Renal cortex interstitium (tissue), 11 donors: ENCODE results near the gene AEBP1. TPM values are rescaled to one million over a fixed set of nuclear protein-coding genes. Genes with fewer than 3 reads are reported as not detected.

ENCODE experiments used
- DNase-seq, 11 donors: peaks; one replicate each; pipeline ENCODE4 v3.0.0-alpha.2; 2013; ENCODE audit warnings: low read depth in 9 of 11, low spot score in 4 of 11; ENCODE audit errors: extremely low read depth in 1 of 11
- polyA plus RNA-seq, 3 donors: library from polyadenylated mRNA; unstranded; fragments of 120-200 nt; gene quantifications; one replicate each; pipeline ENCODE4 v1.2.1, GENCODE V29; 2013; ENCODE audit not compliant: insufficient read length in 3 of 3

The AEBP1 gene
- polyA plus RNA-seq, 3 donors, result 64.9 to 81.7 (median 79.6) TPM

DNA sequence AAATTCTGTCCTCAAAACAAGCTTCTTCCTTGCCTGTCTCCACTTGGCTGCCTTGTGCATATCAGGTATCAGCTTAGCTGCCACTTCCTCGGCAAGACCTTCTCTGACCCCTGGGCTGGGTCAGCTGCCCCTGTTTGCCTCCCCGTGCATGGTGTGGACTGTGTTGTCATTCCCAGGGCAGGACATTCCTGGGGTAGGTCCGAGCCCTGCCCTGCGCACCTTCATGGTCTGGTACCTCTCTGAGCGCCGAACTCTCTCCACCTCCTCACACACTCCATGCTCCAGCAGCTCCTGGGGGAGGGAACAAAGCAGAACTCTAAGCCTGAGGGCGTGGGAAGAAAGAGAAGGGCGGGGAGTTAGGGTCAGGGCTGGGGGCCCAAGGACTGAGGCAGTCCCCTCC lies 25.6 kb upstream of the AEBP1 start:
- peak in 5 of 11 donors; percentile 42 to 67 (median 51) for DNase-seq

DNA sequence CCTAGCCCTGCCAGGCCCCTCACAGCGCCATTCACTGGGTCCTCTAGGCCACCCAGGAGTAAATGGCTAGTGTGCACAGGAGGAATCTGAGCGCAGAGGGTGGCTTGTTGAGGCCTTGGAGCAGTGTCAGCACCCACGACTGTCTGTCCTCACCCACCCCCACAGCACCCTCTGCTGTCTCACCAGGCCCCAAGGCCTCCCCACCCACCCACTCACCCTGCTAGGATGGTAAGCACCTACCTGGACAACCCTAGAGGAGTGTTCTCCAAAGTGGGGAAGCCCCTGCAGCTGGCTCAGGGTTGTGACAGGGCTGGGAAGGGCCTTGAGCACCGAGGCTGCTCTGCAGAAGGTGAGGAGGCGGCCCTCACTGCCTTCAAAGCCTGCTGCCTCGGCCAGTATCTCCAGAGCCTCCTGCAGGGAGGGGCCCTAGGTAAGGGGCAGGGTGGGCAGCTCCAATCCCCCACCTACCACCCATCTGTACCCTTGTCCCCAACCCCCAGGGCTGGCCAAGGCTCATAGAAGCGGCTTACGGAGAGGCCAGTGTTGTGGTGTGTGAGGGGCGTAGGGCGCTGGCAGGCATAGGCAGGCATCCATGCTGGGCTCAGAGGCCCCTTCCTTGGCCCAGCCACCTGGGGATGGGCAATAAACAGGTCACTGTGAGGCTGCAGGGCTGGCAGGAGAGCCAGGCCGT lies 24.7 kb upstream of the AEBP1 start:
- DNase-seq, result no peak

DNA sequence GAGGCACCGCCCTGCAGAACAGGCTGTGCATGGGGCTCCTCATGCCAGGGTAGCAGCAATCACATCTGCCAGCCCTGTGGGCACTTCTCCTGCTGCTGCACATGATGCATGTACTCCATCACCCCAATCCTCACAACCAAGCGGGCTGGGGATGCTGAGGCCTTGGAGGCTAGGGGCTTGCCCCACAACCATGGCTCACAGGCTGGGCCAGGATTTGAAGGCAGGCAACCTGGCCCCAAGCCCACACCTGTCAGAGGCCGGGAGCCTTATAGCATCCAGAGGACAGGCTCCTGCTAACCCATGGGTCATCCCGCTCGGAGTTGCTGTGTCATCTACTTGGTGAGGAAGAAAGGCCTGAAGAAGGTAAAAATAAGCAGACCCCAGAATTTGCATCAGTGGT lies 24.0 kb upstream of the AEBP1 start:
- no peak for DNase-seq

DNA sequence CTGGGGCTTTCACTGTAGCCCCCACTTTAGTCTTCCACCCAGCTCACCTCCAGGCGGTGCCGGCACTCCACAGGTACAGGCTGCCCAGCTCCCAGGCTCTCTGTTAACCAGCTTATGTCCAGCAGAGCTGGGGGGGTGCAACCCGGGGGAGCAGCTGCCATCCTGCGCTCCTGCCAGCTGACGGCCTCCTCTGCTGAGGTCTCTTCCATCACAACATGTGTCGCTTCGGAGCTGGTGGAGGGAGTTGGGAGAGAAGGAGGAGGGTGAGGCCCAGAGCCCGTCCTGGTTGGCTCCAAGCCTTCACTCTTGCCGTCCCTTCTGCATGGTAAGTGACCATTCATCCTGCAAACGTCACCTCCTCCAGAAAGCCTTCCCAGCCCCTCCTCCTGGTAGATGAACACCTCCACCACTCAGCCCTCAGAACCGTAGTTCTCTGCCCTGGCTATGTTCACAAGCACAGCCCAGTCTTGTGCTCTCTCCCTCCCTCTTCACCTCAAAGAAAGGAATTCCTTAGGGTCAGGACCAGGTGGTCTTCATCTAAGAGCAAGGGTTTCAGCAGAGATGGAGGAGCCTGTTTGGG lies 23.4 kb upstream of the AEBP1 start:
- DNase-seq, result no peak

DNA sequence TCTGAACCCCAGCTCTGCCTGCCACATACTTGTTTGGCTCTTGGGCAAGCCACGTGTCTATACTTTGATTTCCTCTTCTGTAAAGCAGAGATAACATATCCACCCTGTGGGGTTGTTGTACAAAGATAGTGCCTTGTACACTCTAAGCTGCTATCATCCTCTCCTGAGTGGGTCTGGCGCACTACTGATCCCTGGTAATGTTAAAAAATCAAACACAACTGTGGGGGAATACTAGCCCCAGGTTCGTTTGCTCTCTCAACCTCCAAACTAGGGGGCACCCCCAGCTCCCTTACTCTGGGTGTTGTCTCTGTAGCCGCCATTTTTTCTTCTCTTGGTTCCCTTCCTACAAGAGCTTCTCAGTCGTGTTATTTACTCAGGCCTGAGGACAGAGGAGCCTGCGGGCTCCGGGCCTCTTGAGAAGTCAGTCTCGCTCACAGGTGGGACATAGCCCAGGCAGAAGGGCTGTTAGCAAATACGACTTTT lies 22.8 kb upstream of the AEBP1 start:
- no peak for DNase-seq

DNA sequence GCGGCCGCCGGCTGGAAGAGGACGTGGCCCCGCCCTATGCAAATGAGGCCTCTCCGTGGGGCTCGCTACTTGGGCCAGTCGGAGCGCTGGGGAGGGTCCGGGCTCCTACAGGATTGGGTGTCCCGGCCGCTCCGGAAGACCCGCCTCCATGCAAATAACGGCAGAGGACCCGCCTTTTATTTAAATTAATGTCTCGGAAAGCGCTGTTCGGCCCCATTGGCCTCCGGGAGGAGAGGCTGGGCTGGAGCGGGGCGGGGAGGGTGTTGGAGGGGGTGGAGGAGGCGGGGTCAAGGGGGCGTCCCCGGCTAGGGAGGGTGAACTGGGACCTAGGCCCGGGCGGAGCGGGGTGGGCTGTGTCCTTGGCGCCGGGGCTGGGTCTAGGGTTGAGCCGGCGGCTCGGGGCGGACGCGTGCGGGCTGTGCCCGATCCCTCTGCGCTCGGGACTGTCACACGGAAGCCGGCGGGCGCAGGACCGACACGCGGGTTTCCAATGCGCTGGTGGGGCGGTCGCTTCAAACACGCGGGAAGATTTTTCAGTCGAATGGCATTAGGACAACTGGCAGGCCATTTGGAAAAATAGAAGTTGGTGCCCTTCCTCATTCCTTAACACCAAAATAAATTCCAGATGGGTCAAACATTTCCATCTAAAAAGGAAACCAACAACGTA lies 21.5 kb upstream of the AEBP1 start:
- DNase-seq, result peak; percentile 81 to 99 (median 96)

DNA sequence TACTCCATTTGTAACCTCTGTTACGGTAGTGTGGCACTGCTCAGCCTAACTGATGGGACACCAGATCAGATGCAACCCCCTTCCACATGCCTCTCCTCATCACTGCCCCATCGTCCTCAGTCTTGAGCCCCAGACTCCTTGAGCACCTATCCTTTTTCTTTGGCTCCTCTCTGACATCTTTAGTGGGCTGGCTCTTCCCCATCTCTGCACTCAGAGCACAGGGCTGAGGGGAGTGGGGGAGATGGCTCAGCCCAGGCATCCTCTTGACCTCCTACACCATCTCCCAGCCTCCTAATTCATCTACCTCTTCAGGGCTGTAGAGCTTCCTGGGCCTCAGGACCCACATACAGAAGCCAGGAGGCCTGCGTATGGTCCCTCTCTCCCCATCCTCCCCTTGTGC lies 20.3 kb upstream of the AEBP1 start:
- no peak for DNase-seq

DNA sequence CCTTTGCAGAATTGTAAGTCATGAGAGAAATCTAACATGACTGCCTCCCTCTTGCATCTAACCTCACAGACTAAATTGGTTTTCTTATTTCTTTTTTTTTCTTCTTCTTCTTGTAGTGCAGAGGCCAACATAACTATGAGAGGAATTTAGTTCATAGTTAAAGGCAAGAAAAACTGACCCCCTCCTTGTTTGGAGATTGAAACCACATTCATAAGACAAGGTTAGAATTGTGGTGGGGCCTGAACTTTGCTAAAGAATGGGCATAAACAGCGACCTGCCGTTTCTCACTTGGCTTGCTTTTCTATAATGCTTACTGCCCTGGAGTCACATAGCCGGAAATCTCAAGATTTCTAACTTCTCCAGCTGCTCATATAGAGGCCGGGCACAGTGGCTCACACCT lies 19.4 kb upstream of the AEBP1 start:
- DNase-seq, result no peak

DNA sequence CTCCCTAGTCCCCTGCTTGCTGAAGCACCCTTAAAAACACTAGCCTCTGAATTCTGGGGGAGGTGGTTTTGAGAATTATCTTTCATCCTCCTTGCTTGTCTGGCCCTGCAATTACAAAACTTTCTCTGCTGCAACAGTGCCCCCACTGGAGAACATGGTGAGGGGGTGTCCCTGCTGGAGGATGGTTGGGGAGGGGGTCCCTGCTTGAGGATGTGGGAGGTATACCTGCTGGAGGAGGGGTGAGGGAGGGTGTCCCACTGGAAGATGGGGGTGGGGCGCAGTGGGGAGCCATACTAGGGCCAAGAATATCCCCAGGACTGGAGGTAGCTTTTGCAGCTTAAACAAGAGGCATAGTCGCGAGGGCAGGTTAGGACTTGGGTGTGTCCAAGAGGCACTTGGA lies 18.6 kb upstream of the AEBP1 start:
- no peak for DNase-seq

DNA sequence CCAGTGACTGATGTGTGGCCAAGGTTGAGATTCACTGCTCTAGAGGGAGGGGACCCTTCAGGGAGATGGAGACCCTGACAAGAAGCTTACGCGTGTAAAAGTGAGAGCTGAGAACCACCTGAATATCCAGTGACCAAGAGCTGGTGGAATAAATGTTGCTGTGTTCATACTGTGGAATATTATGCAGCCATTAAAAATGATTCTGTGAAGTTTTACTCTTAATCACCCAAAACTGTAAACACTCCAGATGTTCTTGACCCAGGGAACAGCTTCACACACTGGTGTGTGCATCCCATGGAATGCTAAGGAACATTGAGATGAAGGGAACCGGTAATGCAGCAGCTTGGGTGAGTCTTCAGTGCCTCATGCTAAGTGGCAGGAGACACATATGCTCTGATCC lies 17.5 kb upstream of the AEBP1 start:
- no peak for DNase-seq

DNA sequence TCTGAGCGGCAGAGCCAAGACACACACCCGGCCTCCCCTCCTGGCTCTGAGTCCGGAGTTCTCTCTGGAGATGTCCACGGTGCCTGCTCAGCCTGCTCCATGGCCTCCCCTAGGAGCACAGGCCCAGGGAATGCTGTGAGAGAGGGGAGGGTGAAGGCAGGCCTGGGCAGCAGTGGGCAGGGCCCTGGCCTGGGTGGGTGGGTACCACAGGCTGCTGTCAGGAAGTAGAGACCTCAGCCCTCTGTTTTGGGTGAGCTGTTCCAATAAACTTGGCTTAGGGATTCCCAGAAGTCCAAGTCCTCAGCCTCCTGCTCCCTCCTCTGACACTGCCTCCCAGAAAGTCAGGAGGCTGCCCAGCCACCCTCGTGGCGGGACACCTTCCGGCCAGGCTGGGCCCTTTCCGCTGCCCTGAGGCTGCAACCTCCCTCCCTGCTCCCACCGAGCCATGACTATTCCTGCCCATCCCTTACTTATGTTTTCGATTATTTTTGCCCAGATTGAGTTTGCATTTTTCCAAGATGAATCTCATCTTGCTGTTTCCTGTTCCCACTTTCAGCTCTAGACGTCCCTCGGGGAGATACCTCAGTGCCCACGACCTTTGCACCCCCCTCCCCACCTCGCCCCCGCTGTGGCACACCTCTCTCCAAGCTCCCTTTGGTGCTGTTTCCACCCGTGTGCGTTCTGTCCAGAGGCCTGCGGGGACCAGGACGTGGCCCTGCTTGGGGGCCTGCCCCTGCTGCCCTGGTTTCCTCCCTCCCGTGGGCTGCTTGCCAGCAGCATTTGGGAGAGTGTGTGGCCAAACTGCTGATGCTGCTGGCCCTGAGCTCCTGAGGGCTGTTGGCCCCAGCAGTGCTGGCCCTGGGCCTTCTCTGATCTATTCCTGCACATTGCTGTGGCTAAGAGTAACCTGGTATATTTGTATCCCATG lies 16.0 kb upstream of the AEBP1 start:
- no peak for DNase-seq

DNA sequence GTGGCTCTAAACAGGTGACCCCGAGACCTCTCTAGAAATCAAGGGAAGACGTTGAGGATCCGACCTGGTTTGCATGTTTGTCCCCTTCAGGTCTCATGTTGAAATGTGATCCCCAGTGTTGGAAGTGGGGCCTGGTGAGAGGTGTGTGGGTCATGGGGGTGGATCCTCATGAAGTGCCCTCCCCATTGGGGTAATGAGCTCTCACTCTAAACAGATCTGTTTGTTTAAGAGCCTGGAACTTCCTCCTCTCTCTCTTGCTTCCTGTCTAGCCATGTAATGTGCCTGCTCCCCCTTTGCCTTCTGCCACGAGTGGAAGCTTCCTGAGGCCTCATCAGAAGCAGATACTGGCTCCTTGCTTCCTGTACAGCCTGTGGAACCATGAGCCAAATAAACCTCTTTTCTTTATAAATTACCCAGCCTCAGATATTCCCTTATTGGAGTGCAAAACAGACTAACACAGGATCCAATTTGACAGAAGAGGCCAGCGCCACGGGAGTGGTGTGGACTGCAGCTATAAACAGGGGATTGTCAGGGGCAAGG lies 11.0 kb upstream of the AEBP1 start:
- DNase-seq, result no peak

DNA sequence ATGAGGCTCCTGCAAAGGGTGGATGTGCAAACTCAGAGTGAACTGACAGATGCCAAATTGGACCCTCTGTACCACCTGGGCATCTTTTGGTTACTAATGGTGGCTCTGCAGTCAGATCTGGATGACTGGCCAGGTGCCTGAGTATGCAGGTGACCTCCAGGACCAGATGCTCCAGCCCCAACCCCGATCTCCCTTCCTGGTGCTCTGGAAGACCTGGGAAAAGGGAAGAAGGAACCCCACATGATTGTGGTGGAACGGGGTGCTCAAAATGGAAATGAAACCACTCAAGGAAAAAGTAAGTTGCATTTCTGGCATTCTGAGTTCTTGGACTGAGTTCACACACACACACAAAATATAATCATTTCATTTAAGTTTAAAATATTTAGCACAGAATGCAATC lies 9.8 kb upstream of the AEBP1 start:
- no peak for DNase-seq

DNA sequence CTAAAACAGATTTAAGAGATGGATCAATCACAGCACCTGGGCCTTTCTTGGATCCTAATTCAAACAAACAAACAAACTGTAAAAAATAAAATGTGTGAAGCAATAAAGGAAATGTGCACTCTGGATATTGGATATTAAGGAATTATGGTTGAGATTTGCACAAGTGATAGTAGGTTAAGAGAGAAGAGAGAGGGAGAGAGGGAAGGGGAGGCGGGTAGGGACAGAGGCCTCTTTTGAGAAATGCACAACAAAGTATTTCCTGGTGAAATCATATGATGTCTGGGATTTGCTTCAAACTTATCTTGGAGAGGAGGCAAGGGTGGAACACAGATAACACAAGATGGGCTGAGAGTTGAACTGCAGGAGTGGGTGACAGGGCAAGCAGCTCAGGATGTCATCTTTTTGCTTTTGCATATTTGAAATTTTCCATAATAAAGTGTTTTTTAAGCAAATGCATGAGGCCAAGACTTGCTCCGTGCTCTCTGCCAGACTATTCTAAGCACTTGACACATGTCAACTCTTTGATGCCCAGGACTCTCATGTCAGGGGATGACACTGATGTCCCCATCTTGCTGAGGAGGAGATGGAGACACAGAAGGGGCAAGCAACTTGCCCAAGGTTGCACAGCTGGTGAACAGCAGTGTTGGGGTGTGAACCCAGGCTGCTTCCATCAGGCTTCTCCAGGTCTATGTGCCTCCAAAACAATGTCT lies 9.1 kb upstream of the AEBP1 start:
- DNase-seq, result no peak

DNA sequence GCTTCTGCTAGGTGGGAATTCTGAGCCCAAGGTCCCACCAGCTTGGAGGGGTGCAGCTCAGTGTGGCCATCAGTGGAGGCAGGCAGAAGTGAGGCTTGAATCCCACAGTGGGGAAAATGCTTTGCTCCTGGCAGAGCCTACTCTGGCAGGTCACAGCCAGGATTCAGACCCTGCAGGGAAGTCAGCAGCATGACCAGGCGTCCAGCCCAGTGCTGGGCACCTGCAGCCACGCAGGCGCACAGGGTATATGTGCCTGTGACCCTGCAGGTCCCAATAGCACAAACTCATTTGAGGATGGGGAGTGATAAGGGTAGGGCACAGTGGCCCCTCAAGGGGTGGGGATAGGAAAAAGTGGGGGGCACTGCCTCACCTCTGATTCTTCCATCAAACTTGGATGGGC lies 8.4 kb upstream of the AEBP1 start:
- no peak for DNase-seq

DNA sequence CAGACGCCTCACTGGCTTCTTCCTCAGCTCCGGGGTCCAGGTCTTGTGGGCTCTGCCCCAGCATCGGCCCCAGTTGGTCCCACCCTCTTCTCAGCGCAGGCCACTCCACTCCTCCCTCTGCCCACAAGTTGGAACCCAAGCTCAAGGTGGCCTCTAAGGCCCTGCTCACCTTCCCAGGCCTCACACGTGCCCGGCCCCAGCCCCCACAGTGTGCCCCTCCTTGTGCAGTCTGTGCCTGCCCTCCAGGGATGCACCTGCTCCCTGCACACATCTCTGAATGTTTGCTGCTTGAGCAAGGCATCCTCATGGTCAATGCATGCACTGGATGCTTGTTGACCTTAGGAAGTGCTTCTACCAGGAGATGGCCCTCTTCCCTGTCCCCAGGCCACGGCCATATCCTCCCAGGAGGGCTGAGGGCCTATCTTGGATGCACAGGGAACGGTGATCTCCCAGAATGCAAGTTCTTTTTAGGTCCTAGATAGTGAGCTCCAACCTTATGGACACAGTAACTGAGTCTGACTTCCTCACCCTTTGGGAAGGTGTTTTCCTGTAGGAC lies 7.7 kb upstream of the AEBP1 start:
- DNase-seq, result no peak

DNA sequence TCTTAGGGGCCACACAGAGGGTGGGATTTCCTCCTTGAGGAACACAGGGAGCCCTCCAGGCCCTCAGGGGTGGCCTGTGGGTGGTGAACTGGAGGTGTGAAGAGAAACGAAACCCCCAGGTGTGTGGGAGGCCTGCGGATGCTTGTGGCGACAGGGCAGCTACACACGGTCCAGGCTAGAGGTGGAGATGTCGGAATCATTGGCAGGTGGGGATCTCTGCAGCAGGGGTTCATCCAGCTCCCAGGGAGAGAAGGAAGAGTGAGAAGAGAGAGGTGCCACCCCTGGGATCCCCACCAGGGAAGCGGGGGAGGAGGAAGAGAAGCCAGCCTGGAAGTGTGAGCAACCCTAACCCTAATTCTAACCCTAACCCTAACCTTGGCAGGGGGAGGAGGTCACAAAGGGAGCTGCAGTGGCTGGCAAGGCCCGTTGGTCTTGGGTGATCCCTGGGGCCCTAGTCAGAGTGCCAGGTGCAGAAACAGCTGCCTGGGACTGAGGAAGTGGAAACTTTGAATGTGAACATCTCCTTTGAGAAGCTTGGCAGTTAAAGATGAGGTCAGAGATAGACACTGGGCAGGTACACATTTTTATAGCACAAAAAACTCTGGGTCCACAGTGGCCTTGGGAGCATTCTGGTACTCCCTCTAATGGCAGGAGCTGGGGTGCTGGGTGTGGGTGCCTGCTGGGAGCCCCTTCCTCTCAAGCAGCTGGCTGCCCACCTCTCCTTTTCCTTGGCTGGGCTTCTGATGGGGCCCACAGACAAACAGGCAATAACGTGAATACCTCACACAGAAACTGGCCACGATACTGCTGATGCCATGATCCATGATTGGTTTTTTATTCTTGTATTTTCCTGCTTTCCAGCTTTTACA lies 6.8 kb upstream of the AEBP1 start:
- DNase-seq, result no peak
